Measurements from ENCODE around the gene EMC10. TPM values are rescaled to one million over a fixed set of nuclear protein-coding genes. Genes with fewer than 3 reads are reported as not detected.

EMC10 gene
- total RNA-seq, 2 donors from 2014 or later = 135 to 286 TPM

DNA sequence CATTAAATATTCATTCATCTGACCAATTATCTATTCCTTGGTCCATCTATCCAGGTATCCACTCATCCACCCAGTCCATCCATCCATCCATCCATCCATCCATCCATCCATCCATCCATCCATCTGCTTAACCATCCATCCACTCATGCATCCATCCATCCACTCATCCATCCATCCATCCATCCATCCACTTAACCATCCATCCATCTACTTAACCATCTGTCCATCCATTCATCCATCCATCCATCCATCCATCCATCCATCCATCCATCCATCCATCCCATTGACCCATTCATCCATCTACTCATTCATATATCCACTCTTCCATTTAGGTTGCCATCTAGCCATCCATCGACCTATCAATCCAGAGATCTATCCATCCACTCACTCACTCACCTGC, 32.2 kb upstream of the EMC10 start:
- H3K4me3 ChIP-seq = no peak overlapping the region
- no peaks in the 10 kb centered on the region for H3K9me3 ChIP-seq
- intact Hi-C loops (cut with DNase I) = no loop called here
- H3K4me1 ChIP-seq (replicated peaks) = no peaks in the 10 kb centered on the region
- TF ChIP-seq POLR2AphosphoS5 (IDR thresholded peaks at IDR 0.05) (no peak), CTCF (IDR thresholded peaks at IDR 0.05) (no peak), POLR2A (IDR thresholded peaks at IDR 0.05) (no peak)
- H3K36me3 ChIP-seq = no peaks in the 10 kb centered on the region
- no peaks in the 10 kb centered on the region for H3K27me3 ChIP-seq (replicated peaks; ENCODE audit: insufficient read depth)
- DNase-seq (ENCODE audit: low spot score) = no peak
- 72% methylated on average over 1 of the region's 1 CpG for WGBS
- no peak overlapping the region for H3K27ac ChIP-seq

DNA sequence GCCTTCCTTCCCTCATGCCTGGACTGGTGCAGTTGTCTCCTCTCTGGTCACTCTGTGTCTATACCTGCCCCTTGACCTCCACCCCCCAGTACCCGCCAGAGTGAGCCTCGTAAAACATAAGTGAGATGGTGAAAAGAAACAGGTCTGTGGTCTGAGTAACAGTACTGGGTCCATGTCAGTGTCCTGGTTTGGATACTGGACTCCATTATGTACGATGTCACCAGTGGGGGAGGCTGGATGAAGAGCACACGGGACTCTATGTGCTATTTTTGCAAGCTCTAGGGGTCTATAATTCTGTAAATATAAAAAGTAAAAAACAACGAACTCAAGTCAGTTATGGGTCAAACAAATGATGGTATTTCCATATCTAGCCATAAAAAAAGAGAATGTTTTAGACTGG, 29.3 kb upstream of the EMC10 start:
- H3K4me3 ChIP-seq = no peak overlapping the region
- TF ChIP-seq CTCF (IDR thresholded peaks at IDR 0.05) (no peak), POLR2AphosphoS5 (IDR thresholded peaks at IDR 0.05) (no peak), POLR2A (IDR thresholded peaks at IDR 0.05) (no peak)
- intact Hi-C loops (cut with DNase I) = no loop called here
- no peaks in the 10 kb centered on the region for H3K27me3 ChIP-seq (replicated peaks; ENCODE audit: insufficient read depth)
- no peak overlapping the region for H3K27ac ChIP-seq
- WGBS = 83% methylated on average over 5 of the region's 5 CpGs
- DNase-seq (ENCODE audit: low spot score) = no peak
- H3K4me1 ChIP-seq (replicated peaks) = no peaks in the 10 kb centered on the region
- H3K36me3 ChIP-seq = no peaks in the 10 kb centered on the region
- no peaks in the 10 kb centered on the region for H3K9me3 ChIP-seq

- no peak overlapping the region for H3K27ac ChIP-seq
- H3K4me1 ChIP-seq (replicated peaks) = no peaks in the 10 kb centered on the region
- 94% methylated on average over 10 of the region's 10 CpGs for WGBS
- intact Hi-C loops (cut with DNase I) = no loop called here
- H3K9me3 ChIP-seq = no peaks in the 10 kb centered on the region
- no peak for TF ChIP-seq POLR2A (IDR thresholded peaks at IDR 0.05)
- no peak for TF ChIP-seq CTCF (IDR thresholded peaks at IDR 0.05)
- no peak for TF ChIP-seq POLR2AphosphoS5 (IDR thresholded peaks at IDR 0.05)
- H3K36me3 ChIP-seq = no peaks in the 10 kb centered on the region
- no peaks in the 10 kb centered on the region for H3K27me3 ChIP-seq (replicated peaks; ENCODE audit: insufficient read depth)
- DNase-seq (ENCODE audit: low spot score) = no peak
- no peak overlapping the region for H3K4me3 ChIP-seq
These were observed 28.6 kb upstream of the EMC10 start for GRCh38 chr19:50447750-50448149.

DNA sequence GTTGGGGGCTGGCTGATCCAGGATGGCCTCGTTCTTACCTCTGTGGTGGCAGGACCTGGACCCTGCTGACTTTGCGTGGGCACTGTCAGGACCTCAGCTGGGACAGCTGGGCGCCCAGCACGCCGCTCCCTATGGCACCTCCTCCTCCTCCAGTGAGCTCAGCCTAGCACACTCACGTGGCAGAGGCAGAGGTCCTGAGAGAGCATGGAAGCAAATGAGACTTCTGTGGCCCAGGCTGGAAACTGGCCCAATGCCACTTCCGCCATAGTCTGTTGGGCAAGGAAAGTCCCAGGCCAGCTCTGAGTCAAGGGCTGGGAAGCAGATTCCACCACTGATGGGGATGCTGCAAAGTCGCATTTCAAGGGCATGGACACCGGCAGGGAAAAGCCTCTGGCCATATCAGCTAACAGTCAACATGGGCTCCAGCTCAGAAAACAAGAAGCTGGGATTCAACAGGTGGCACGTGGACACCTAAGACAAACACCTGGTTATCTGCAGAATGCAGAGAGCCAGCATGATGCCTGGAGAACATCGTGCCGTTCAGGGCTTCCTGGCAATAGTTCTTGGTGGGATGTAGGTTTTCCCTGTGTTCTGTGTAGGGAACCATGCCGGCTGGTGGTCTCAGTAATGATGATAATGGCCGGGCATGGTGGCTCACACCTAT, 26.9 kb upstream of the EMC10 start:
- intact Hi-C loops (cut with DNase I) = no loop called here
- DNase-seq (ENCODE audit: low spot score) = no peak
- H3K36me3 ChIP-seq = no peaks in the 10 kb centered on the region
- TF ChIP-seq POLR2AphosphoS5 (IDR thresholded peaks at IDR 0.05) (no peak), CTCF (IDR thresholded peaks at IDR 0.05) (no peak), POLR2A (IDR thresholded peaks at IDR 0.05) (no peak)
- H3K4me1 ChIP-seq (replicated peaks) = no peaks in the 10 kb centered on the region
- H3K4me3 ChIP-seq = no peak overlapping the region
- no peak overlapping the region for H3K27ac ChIP-seq
- WGBS = 76% methylated on average over 14 of the region's 14 CpGs
- H3K9me3 ChIP-seq = no peaks in the 10 kb centered on the region
- H3K27me3 ChIP-seq (replicated peaks; ENCODE audit: insufficient read depth) = no peaks in the 10 kb centered on the region

All from prostate gland (tissue), 2 donors.